HG02970 (cell line): ENCODE data around the gene DCAF8.

ENCODE experiments used
- ATAC-seq: cut with Tn5 transposase; IDR thresholded peaks from one replicate; pipeline ENCODE4 v1.9.1; 2021; ENCODE audit warnings: mild to moderate bottlenecking, moderate library complexity, moderate number of reproducible peaks; ENCODE audit not compliant: unreplicated experiment, low FRiP score

The DCAF8 gene

DNA sequence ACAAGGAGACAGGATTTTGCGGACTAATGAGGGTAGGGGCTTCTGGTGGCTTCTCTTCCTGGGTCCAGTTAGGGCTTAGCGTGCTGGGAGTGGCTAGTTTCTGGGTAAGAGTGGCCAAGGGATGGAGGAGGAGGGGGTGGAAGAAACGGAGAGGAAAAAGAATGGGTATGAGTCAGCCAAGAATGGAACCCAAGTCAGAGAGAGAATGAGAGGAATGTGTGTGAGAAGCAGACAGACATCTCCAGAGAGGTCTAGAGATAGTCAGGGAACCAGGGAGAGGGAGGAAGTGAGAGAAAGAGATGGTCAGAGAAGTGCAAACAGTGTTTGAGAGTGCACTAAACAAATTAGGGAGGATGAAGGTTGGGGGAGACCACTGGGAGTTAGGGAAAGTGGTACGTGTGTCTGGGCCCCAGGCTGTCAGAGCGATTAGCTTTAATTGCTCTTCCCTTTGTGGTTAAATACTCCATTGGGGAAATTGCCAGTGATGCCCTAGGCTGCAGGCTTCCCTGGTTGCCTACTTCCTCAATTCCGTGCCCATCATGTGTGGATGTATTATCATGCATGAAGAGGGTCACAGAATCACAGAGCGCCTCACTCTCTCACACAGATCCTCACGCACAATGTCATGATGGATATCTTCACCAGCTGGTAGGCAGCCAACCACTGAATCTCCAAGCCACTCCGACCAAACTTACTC, 55.8 kb downstream of the DCAF8 start:
- ATAC-seq = no peak

DNA sequence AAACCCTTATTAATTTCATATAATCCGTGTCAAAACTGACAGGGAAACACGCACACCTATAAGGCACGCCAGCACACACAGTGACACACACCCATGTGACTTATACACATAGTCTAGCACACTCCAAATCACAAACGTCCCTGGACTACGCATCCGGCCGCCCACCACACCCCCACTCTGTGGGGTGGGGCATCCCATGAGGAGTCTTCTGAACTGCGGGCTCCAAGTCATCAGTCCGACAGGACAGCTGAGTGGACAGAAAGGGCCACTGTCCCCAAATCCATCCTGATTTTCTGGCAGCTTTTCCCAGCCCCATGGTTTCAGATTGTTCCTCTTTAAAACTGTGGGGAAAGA, 56.3 kb downstream of the DCAF8 start:
- peak; percentile 18 for ATAC-seq

- ATAC-seq = peak; percentile 30
Observed at GRCh38 chr1:160205242-160206035, 56.9 kb downstream of the DCAF8 start, which contains the start of gene PEA15. Gene PEA15, plus strand, starts transcription at chr1:160205384. Its CDS starts 6,161 bp downstream, at chr1:160211545.

- ATAC-seq = peak; percentile 37
Observed at GRCh38 chr1:160204526-160205241, 57.7 kb downstream of the DCAF8 start.

GRCh38 chr1:160200786-160201185, 61.6 kb downstream of the DCAF8 start:
- no peak for ATAC-seq

GRCh38 chr1:160197231-160197630, 65.1 kb downstream of the DCAF8 start:
- no peak for ATAC-seq

- ATAC-seq = no peak
Observed at GRCh38 chr1:160196143-160196542, 66.2 kb downstream of the DCAF8 start.

GRCh38 chr1:160194737-160195059, 67.7 kb downstream of the DCAF8 start:
- ATAC-seq = no peak

GRCh38 chr1:160193832-160194736, 68.3 kb downstream of the DCAF8 start:
- ATAC-seq = no peak

DNA sequence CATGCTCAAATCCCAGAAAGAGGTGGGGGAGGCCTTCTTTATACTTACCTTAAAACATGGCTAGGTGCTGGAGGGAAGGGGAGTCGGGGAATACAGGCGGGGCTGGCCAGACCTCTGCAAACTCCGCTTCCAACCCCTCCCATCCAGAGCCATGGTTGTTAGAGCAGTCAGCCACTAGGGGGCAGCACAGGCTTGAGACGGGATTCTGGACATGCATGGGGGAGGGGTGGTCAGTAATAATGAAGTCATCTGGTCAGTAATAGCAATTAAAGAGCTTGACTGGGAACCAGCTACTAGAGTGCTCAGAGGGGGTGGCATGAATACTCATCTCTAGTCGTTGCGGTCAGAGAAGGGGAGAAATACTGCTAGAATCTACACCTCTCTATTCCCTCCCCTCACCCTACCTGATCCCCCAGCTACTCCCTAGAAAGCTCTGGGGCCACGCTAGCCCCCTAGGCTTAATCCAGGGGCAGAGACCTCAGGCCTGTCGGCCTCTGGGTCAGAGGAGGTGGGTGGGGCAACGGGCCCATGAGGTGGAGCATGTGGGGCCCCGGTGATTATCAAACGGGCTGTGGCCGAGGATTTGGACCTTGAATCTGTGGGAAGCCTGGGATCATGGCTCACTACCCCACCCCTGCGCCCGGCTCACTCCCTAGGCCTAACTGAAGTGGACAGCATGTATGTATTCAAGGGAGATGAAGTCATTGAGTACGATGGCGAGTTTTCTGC, 69.1 kb downstream of the DCAF8 start:
- ATAC-seq = no peak

- no peak for ATAC-seq
Observed at GRCh38 chr1:160192234-160192633, 70.1 kb downstream of the DCAF8 start.

- ATAC-seq = no peak
Observed at GRCh38 chr1:160191756-160192155, 70.6 kb downstream of the DCAF8 start.

GRCh38 chr1:160189649-160190625, 72.4 kb downstream of the DCAF8 start, which contains the start of gene CASQ1:
Gene CASQ1, plus strand, starts transcription at chr1:160190575. Its CDS starts 177 bp downstream, at chr1:160190752.
- no peak for ATAC-seq

DNA sequence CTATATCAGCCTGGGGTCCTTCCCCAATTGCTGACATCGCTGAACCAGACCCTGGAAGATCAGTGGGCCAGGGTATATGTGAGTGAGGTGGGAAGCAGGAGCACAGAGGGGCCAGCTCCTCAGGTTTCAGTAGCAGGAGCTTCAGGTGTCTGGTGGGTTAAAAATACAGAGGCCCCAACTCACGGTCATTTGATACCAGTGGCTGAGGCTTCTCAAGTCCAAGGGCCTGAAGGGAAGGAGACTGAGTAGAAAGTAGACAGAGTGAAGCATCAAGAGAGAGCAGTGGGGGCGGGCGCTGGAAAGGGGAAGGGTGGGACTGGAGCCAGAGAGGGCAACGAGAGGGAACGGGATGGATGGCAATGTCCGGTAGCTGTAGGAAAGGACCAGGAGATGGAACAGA, 74.0 kb downstream of the DCAF8 start:
- no peak for ATAC-seq

- no peak for ATAC-seq
Observed at GRCh38 chr1:160187407-160187806, 74.9 kb downstream of the DCAF8 start.

DNA sequence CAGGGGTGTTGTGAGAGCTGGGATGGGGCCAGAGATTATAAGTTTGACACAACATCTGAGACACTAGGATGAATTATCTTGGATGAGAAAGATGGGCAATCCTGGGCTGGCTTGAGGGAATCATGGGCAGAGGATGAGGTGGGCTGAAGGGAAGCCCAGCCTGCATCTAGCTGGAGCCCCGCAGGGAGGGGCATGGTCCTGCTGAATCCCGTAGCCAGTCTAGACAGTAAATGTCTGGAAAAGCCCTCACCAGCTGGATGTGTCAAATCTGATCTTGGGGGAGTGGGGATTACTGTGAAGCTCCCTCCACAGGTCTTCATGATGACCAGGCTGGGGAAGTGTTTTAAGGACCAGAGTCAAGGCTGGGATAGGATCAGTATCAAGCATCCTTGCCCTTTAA, 75.6 kb downstream of the DCAF8 start:
- no peak for ATAC-seq

DNA sequence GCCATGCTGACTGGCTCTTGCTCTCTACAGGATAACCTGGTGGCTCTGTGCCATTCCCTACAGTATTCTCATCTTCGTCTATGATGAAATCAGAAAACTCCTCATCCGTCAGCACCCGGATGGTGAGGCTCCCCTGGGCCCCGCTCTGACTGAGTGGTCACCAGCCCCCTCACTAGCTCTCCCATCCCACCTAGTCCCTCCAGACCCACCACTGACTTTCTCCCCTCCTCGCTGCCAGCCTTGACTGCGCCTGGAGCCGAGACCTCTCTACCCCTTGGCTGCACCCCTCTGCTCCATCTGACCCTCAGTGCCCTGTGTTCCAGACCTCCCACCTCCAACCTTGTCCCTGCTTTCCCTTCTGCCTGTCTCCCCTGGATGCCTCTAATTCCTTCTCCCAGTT, 76.1 kb downstream of the DCAF8 start:
- ATAC-seq = no peak

- ATAC-seq = no peak
Observed at GRCh38 chr1:160179336-160179735, 83.0 kb downstream of the DCAF8 start.
